K562 (cell line): ENCODE data around the gene MYL6B. TPM values are rescaled to one million over a fixed set of nuclear protein-coding genes. Genes with fewer than 3 reads are reported as not detected.

ENCODE experiments used
- CREB1 ChIP-seq, 2 experiments: sonication (generic) in 1 of 2; formaldehyde crosslinking in 1 of 2; IDR thresholded peaks; 2 replicates each; pipeline versions ENCODE4 v1.6.1 to v1.8.0; 2012 to 2022; ENCODE audit warnings: inconsistent platforms in 1 of 2, mild to moderate bottlenecking in 1 of 2, missing genetic modification reagents in 1 of 2, moderate library complexity in 1 of 2
- DNMT1 ChIP-seq: fragments of 450-650 bp; IDR thresholded peaks from 2 replicates; pipeline ENCODE4 v1.6.1; 2016; ENCODE audit warnings: antibody characterized with exemption, mild to moderate bottlenecking
- ETV5 ChIP-seq: sonication (generic); formaldehyde crosslinking; IDR thresholded peaks from 2 replicates; pipeline ENCODE4 v1.4.0; 2020; ENCODE audit warnings: low read depth, mild to moderate bottlenecking, missing genetic modification reagents
- KDM4B ChIP-seq, 2 experiments: fragments of 450-650 bp in 1 of 2; sonication (generic) in 1 of 2; IDR thresholded peaks; 2 replicates each; pipeline ENCODE4 v1.6.1; 2016 to 2017; ENCODE audit warnings: borderline replicate concordance in 2 of 2, antibody characterized with exemption in 1 of 2, low read depth in 1 of 2, mild to moderate bottlenecking in 1 of 2
- MXI1 ChIP-seq: IDR thresholded peaks from 2 replicates; pipeline ENCODE4 v1.6.1; 2011; ENCODE audit warnings: low read depth, mild to moderate bottlenecking, improper control_type of control experiment, low read length
- NEUROD1 ChIP-seq: fragments of 150-350 bp; IDR thresholded peaks from 2 replicates; pipeline ENCODE4 v1.6.1; 2014; ENCODE audit warnings: borderline replicate concordance, low read length, low read depth; ENCODE audit not compliant: partially characterized antibody
- OTX1 ChIP-seq: fragments of 450-650 bp; formaldehyde crosslinking; IDR thresholded peaks from 2 replicates; pipeline ENCODE4 v1.4.0; 2022; ENCODE audit warnings: mild to moderate bottlenecking
- PURB ChIP-seq: sonication (generic); formaldehyde crosslinking; IDR thresholded peaks from 2 replicates; pipeline ENCODE4 v1.9.0; 2021; ENCODE audit warnings: low read depth, mild to moderate bottlenecking, missing genetic modification reagents
- RBM17 ChIP-seq: fragments of 200-400 bp; formaldehyde crosslinking; IDR thresholded peaks from 2 replicates; pipeline ENCODE4 v1.6.1; 2017; ENCODE audit warnings: low read depth, mild to moderate bottlenecking, low read length, borderline replicate concordance
- RUNX1 ChIP-seq: sonication (generic); IDR thresholded peaks from 2 replicates; pipeline ENCODE4 v1.6.1; 2016; ENCODE audit warnings: antibody characterized with exemption, low read depth
- SMARCE1 ChIP-seq: fragments of 450-650 bp; IDR thresholded peaks from 2 replicates; pipeline ENCODE4 v1.7.1; 2016; ENCODE audit warnings: mild to moderate bottlenecking
- ZNF76 ChIP-seq: fragments of 250-450 bp; sonication (Bioruptor Pico); IDR thresholded peaks from 2 replicates; pipeline ENCODE4 v1.4.0; 2020; ENCODE audit warnings: mild to moderate bottlenecking, moderate library complexity, borderline replicate concordance
- polyA plus RNA-seq, 8 experiments: library from polyadenylated mRNA; depleted of rRNA in 4 of 8; stranded (reverse) in 5 of 8; unstranded in 3 of 8; fragments of >200 nt; fragmentation: Nextera tagmentation in 2 of 8; fragmentation: Illumina TruSeq in 1 of 8; extraction: Ambion mirVana in 2 of 8; extraction: Trizol in 1 of 8; gene quantifications; 2 replicates each; pipeline versions ENCODE4 v1.2.1 to v1.2.3, GENCODE V29; 2011 to 2014; ENCODE audit warnings: inconsistent platforms in 1 of 8, missing spikeins in 1 of 8
- total RNA-seq, 7 experiments: library from RNA; depleted of rRNA in 6 of 7; stranded (reverse); fragments of >200 nt in 6 of 7; fragmentation: Illumina TruSeq in 2 of 7; extraction: Trizol in 2 of 7; gene quantifications; 2 replicates each; pipeline versions ENCODE4 v1.2.1 to v1.2.3, GENCODE V29; 2011 to 2021; ENCODE audit warnings: low replicate concordance in 1 of 7
- TF ChIP-seq, protein P1 (sequence below): fragments of 250-450 bp; sonication (Bioruptor Pico); IDR thresholded peaks from 2 replicates; pipeline ENCODE4 v1.4.0; 2020
- TF ChIP-seq, protein P2 (sequence below): fragments of 200-800 bp; sonication (Bioruptor generic); IDR thresholded peaks from 2 replicates; pipeline ENCODE4 v1.6.1; 2017; ENCODE audit warnings: missing genetic modification characterization, missing compliant biosample characterization
- TF ChIP-seq, protein P3 (sequence below): fragments of 250-450 bp; sonication (Bioruptor Pico); IDR thresholded peaks from 2 replicates; pipeline ENCODE4 v1.4.0; 2020; ENCODE audit warnings: mild to moderate bottlenecking
- TF ChIP-seq, protein P4 (sequence below): fragments of 450-650 bp; formaldehyde crosslinking; IDR thresholded peaks from 2 replicates; pipeline ENCODE4 v1.4.0; 2020; ENCODE audit warnings: mild to moderate bottlenecking, moderate library complexity

Gene MYL6B
- total and polyA plus RNA-seq, 9 of the 15 experiments (the other 6 are each of a cell fraction or from before 2014, with no cell fraction given) = 42.8 to 77.3 (median 68.6) TPM

DNA sequence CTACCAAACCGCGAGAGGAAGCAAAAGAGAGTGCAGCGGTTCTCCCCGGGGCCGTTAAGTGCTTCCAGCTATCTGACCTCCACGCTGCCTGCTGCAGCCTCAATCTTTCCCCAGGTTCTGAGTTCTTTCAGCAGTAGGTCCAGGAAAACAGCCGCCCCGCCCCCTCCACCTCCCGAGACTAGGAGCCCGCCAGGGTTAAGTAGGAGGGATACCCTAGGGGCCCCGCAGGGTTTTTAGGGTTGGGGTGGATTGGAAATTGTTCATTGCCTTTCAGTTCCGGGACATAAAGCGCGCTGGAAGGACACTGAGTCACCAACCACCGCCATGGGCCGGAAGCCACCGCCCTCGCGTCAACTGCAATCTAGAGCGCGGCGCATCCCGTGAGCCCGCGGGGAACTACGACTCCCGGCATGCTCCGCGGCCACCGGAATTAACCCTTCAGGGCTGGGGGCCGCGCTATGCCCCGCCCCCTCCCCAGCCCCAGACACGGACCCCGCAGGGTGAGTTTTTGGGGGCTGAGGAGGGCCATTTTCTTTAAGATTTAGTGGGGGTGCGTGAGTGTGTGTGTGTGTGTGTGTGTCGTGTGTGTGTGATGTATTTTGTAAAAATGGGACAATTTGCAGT lies at the start of gene MYL6B (continued):
- TF ChIP-seq, protein P1, sequence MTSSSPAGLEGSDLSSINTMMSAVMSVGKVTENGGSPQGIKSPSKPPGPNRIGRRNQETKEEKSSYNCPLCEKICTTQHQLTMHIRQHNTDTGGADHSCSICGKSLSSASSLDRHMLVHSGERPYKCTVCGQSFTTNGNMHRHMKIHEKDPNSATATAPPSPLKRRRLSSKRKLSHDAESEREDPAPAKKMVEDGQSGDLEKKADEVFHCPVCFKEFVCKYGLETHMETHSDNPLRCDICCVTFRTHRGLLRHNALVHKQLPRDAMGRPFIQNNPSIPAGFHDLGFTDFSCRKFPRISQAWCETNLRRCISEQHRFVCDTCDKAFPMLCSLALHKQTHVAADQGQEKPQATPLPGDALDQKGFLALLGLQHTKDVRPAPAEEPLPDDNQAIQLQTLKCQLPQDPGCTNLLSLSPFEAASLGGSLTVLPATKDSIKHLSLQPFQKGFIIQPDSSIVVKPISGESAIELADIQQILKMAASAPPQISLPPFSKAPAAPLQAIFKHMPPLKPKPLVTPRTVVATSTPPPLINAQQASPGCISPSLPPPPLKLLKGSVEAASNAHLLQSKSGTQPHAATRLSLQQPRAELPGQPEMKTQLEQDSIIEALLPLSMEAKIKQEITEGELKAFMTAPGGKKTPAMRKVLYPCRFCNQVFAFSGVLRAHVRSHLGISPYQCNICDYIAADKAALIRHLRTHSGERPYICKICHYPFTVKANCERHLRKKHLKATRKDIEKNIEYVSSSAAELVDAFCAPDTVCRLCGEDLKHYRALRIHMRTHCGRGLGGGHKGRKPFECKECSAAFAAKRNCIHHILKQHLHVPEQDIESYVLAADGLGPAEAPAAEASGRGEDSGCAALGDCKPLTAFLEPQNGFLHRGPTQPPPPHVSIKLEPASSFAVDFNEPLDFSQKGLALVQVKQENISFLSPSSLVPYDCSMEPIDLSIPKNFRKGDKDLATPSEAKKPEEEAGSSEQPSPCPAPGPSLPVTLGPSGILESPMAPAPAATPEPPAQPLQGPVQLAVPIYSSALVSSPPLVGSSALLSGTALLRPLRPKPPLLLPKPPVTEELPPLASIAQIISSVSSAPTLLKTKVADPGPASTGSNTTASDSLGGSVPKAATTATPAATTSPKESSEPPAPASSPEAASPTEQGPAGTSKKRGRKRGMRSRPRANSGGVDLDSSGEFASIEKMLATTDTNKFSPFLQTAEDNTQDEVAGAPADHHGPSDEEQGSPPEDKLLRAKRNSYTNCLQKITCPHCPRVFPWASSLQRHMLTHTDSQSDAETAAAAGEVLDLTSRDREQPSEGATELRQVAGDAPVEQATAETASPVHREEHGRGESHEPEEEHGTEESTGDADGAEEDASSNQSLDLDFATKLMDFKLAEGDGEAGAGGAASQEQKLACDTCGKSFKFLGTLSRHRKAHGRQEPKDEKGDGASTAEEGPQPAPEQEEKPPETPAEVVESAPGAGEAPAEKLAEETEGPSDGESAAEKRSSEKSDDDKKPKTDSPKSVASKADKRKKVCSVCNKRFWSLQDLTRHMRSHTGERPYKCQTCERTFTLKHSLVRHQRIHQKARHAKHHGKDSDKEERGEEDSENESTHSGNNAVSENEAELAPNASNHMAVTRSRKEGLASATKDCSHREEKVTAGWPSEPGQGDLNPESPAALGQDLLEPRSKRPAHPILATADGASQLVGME (CRISPR knock-in tag) = no peak
- no peak for TF ChIP-seq RBM17
- TF ChIP-seq ETV5 (CRISPR knock-in tag) = peak; percentile 89
- TF ChIP-seq CREB1 (IDR thresholded peaks at IDR 0.05) = peak; percentile 74
- TF ChIP-seq CREB1 (CRISPR knock-in tag; IDR thresholded peaks at IDR 0.05) = peak; percentile 76
- TF ChIP-seq, protein P2, sequence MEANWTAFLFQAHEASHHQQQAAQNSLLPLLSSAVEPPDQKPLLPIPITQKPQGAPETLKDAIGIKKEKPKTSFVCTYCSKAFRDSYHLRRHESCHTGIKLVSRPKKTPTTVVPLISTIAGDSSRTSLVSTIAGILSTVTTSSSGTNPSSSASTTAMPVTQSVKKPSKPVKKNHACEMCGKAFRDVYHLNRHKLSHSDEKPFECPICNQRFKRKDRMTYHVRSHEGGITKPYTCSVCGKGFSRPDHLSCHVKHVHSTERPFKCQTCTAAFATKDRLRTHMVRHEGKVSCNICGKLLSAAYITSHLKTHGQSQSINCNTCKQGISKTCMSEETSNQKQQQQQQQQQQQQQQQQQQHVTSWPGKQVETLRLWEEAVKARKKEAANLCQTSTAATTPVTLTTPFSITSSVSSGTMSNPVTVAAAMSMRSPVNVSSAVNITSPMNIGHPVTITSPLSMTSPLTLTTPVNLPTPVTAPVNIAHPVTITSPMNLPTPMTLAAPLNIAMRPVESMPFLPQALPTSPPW (CRISPR knock-in tag) = peak; percentile 96
- TF ChIP-seq DNMT1 = no peak
- TF ChIP-seq OTX1 (CRISPR knock-in tag) = 0 out of 2 replicates have a peak, but pooled peaks have one; percentile 23
- TF ChIP-seq RUNX1 = no peak
- TF ChIP-seq KDM4B (IDR thresholded peaks at IDR 0.05; ENCODE audit: borderline replicate concordance in 2 of 2, low read depth in 1 of 2) = peak in 1 of 2 experiments; percentile 83; a peak in 2 of 4 replicates
- 0 out of 2 replicates have a peak, but pooled peaks have one; percentile 10 for TF ChIP-seq SMARCE1
- TF ChIP-seq, protein P3, sequence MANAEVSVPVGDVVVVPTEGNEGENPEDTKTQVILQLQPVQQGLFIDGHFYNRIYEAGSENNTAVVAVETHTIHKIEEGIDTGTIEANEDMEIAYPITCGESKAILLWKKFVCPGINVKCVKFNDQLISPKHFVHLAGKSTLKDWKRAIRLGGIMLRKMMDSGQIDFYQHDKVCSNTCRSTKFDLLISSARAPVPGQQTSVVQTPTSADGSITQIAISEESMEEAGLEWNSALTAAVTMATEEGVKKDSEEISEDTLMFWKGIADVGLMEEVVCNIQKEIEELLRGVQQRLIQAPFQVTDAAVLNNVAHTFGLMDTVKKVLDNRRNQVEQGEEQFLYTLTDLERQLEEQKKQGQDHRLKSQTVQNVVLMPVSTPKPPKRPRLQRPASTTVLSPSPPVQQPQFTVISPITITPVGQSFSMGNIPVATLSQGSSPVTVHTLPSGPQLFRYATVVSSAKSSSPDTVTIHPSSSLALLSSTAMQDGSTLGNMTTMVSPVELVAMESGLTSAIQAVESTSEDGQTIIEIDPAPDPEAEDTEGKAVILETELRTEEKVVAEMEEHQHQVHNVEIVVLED (CRISPR knock-in tag) = peak; percentile 81
- TF ChIP-seq ZNF76 (CRISPR knock-in tag) = peak; percentile 34; the same call in 1 of the 2 replicates
- 0 out of 2 replicates have a peak, but pooled peaks have one; percentile 46 for TF ChIP-seq MXI1
- TF ChIP-seq NEUROD1 = peak; percentile 39
- TF ChIP-seq, protein P4, sequence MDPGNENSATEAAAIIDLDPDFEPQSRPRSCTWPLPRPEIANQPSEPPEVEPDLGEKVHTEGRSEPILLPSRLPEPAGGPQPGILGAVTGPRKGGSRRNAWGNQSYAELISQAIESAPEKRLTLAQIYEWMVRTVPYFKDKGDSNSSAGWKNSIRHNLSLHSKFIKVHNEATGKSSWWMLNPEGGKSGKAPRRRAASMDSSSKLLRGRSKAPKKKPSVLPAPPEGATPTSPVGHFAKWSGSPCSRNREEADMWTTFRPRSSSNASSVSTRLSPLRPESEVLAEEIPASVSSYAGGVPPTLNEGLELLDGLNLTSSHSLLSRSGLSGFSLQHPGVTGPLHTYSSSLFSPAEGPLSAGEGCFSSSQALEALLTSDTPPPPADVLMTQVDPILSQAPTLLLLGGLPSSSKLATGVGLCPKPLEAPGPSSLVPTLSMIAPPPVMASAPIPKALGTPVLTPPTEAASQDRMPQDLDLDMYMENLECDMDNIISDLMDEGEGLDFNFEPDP (CRISPR knock-in tag) = no peak
- TF ChIP-seq PURB (CRISPR knock-in tag) = no peak
